ENCODE results near the gene MCF2L2. TPM values are rescaled to one million over a fixed set of nuclear protein-coding genes. Genes with fewer than 3 reads are reported as not detected.

Gene MCF2L2
- total RNA-seq, 1 donor from 2014 or later = 0.43 TPM

DNA sequence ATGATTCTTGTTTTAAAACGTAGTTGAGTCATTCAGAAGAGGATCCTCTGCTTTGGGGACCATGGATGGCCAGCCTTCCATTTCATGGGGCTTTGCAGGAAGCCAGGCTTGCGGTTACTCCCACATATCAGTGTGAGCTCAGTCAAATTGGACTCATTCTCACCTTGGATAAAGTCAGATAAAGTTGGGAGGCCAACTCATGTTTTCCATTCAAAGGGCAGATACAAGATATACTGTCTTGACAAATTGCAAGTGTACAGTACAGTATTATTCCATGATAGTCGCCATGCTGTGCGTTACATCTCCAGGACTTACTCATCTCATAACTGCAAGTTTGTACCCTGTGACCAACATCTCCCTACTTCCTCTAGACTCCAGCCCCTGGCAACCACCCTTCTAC, 200.8 kb downstream of the MCF2L2 start:
- no peak overlapping the region for H3K27ac Mint-ChIP-seq
- no peak for DNase-seq (ENCODE audit: low spot score, unreplicated experiment)
- no peaks in the 10 kb centered on the region for H3K36me3 Mint-ChIP-seq (ENCODE audit: insufficient read depth)
- no peaks in the 10 kb centered on the region for H3K4me1 Mint-ChIP-seq (ENCODE audit: low read depth)
- no peaks in the 10 kb centered on the region for H3K9me3 Mint-ChIP-seq (ENCODE audit: low read depth)
- no peaks in the 10 kb centered on the region for H3K27me3 Mint-ChIP-seq
- no peak overlapping the region for H3K4me3 Mint-ChIP-seq (ENCODE audit: low read depth)
- no peak for TF ChIP-seq CTCF (IDR thresholded peaks at IDR 0.05; ENCODE audit: unreplicated experiment)

- Mint-ChIP-seq H3K27me3 (no peaks in the 10 kb centered on the region), H3K9me3 (ENCODE audit: low read depth) (no peaks in the 10 kb centered on the region), H3K27ac (no peak overlapping the region), H3K4me3 (ENCODE audit: low read depth) (no peak overlapping the region), H3K36me3 (ENCODE audit: insufficient read depth) (no peaks in the 10 kb centered on the region), H3K4me1 (ENCODE audit: low read depth) (no peaks in the 10 kb centered on the region)
- DNase-seq (ENCODE audit: low spot score, unreplicated experiment) = no peak
- no peak for TF ChIP-seq CTCF (IDR thresholded peaks at IDR 0.05; ENCODE audit: unreplicated experiment)
Observed at GRCh38 chr3:183226333-183226890, 202.0 kb downstream of the MCF2L2 start.

GRCh38 chr3:183224180-183224970, 204.0 kb downstream of the MCF2L2 start:
- H3K4me1 Mint-ChIP-seq (ENCODE audit: low read depth) = no peaks in the 10 kb centered on the region
- no peak for DNase-seq (ENCODE audit: low spot score, unreplicated experiment)
- no peaks in the 10 kb centered on the region for H3K36me3 Mint-ChIP-seq (ENCODE audit: insufficient read depth)
- no peak for TF ChIP-seq CTCF (IDR thresholded peaks at IDR 0.05; ENCODE audit: unreplicated experiment)
- no peak overlapping the region for H3K27ac Mint-ChIP-seq
- no peak overlapping the region for H3K4me3 Mint-ChIP-seq (ENCODE audit: low read depth)
- H3K9me3 Mint-ChIP-seq (ENCODE audit: low read depth) = no peaks in the 10 kb centered on the region
- H3K27me3 Mint-ChIP-seq = no peaks in the 10 kb centered on the region

DNA sequence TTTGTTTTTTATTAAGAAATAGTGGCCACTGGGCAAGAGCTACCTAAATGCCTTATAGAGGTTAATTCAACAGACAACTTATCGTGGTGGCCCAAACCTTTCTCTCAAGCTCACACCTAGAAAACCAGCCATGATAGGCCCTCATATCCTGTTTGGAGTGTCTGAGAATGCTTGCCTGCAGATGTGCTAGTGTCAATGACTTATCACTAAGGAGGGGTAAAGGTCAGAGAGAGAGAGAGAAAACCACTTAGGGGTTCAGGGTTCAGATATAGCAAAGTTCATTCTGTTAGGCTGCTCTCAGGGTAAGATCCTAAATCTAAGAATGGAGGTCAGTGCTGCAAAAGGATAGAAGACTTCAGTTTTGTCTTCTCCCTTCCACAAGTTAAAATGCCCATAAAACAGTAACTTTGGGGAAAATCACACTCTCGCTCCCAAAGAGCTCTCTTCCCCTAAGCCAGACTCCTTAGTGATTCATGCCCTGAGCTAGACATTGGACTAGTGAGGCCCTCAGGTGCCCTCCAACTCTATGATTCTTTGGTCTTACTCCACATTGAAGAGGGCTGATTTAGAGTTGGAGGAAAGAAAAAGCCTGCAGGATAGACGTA, 205.7 kb downstream of the MCF2L2 start:
- no peaks in the 10 kb centered on the region for H3K4me1 Mint-ChIP-seq (ENCODE audit: low read depth)
- no peak for DNase-seq (ENCODE audit: low spot score, unreplicated experiment)
- no peaks in the 10 kb centered on the region for H3K36me3 Mint-ChIP-seq (ENCODE audit: insufficient read depth)
- no peak overlapping the region for H3K27ac Mint-ChIP-seq
- H3K4me3 Mint-ChIP-seq (ENCODE audit: low read depth) = no peak overlapping the region
- no peaks in the 10 kb centered on the region for H3K27me3 Mint-ChIP-seq
- no peaks in the 10 kb centered on the region for H3K9me3 Mint-ChIP-seq (ENCODE audit: low read depth)
- TF ChIP-seq CTCF (IDR thresholded peaks at IDR 0.05; ENCODE audit: unreplicated experiment) = no peak

DNA sequence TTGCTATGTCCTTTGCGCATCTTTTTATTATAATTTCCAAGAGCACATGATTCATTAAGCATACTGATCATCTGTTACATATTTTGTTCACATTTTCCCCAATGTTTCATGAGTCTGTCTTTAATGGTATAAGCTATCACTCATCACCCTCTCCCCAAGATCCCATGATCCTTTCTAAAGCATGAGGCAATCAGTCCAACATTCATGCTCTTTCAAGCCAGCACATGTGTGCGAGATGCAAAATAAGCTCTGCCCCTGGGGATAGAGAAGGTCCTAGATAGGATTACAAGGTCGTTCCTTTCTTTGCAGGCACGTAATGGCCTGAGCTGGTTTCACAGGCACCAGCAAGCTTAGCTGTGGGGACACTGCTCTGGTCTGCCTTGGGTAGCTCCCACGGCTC, 207.6 kb downstream of the MCF2L2 start:
- H3K4me3 Mint-ChIP-seq (ENCODE audit: low read depth) = no peak overlapping the region

More for the DNA sequence above, 207.6 kb downstream of the MCF2L2 start:
- Mint-ChIP-seq H3K27ac (no peak overlapping the region), H3K27me3 (no peaks in the 10 kb centered on the region), H3K4me1 (ENCODE audit: low read depth) (no peaks in the 10 kb centered on the region), H3K36me3 (ENCODE audit: insufficient read depth) (no peaks in the 10 kb centered on the region), H3K9me3 (ENCODE audit: low read depth) (no peaks in the 10 kb centered on the region)
- no peak for DNase-seq (ENCODE audit: low spot score, unreplicated experiment)
- TF ChIP-seq CTCF (IDR thresholded peaks at IDR 0.05; ENCODE audit: unreplicated experiment) = no peak
